NCI-H748 (cell line): Measurements from ENCODE around the gene VWF.
A peak's percentile ranks its signal among the peaks of the same experiment; 100 is the strongest.

Experiments
- DNase-seq: peaks from one replicate; lab custom pipeline; 2025; ENCODE audit not compliant: unreplicated experiment; lab: John Stamatoyannopoulos, UW

Gene VWF

GRCh38 chr12:6078398-6079096 is 45.9 kb downstream of the VWF start:
- no peak for DNase-seq

GRCh38 chr12:6077692-6078083 is 46.8 kb downstream of the VWF start:
- no peak for DNase-seq

GRCh38 chr12:6076776-6077691 is 47.4 kb downstream of the VWF start:
- no peak for DNase-seq

GRCh38 chr12:6076346-6076745 is 48.1 kb downstream of the VWF start:
- no peak for DNase-seq

- no peak for DNase-seq
These were observed 49.4 kb downstream of the VWF start for GRCh38 chr12:6074979-6075585.

GRCh38 chr12:6074427-6074826 is 50.0 kb downstream of the VWF start:
- DNase-seq = no peak

- DNase-seq = peak; percentile 6
These were observed 51.0 kb downstream of the VWF start for GRCh38 chr12:6073426-6073825.

GRCh38 chr12:6072302-6072752 is 52.1 kb downstream of the VWF start:
- DNase-seq = no peak

GRCh38 chr12:6071589-6071988 is 52.9 kb downstream of the VWF start:
- DNase-seq = no peak

GRCh38 chr12:6070472-6071257 is 53.8 kb downstream of the VWF start:
- peak; percentile 94 for DNase-seq

GRCh38 chr12:6069437-6070093 is 54.9 kb downstream of the VWF start:
- DNase-seq = no peak

GRCh38 chr12:6068227-6068626 is 56.2 kb downstream of the VWF start:
- DNase-seq = no peak

- no peak for DNase-seq
These were observed 57.1 kb downstream of the VWF start for GRCh38 chr12:6067152-6067916.

GRCh38 chr12:6066651-6067050 is 57.8 kb downstream of the VWF start:
- DNase-seq = no peak

GRCh38 chr12:6065863-6066199 is 58.6 kb downstream of the VWF start:
- DNase-seq = no peak

GRCh38 chr12:6065131-6065862 is 59.2 kb downstream of the VWF start:
- no peak for DNase-seq

- peak; percentile 54 for DNase-seq
These were observed 61.4 kb downstream of the VWF start for GRCh38 chr12:6062757-6063735.

GRCh38 chr12:6062395-6062756 is 62.1 kb downstream of the VWF start:
- DNase-seq = no peak
